ENCODE results near the gene PNMT.

Gene PNMT

GRCh38 chr17:39634384-39634871, 33.8 kb upstream of the PNMT start:
- no peak for DNase-seq

- DNase-seq, result no peak
Observed at GRCh38 chr17:39635614-39636176, 32.6 kb upstream of the PNMT start.

GRCh38 chr17:39636587-39636926, 31.7 kb upstream of the PNMT start:
- no peak for DNase-seq

- DNase-seq, result peak; percentile 87
Observed at GRCh38 chr17:39636927-39637736, 31.1 kb upstream of the PNMT start, which contains the start of gene STARD3. Gene STARD3 (plus strand): TSS chr17:39637144. CDS start chr17:39653532, 16,388 bp downstream.

- DNase-seq, result no peak
Observed at GRCh38 chr17:39638317-39638716, 29.9 kb upstream of the PNMT start.

GRCh38 chr17:39639043-39639442, 29.2 kb upstream of the PNMT start:
- DNase-seq, result no peak

GRCh38 chr17:39639566-39640458, 28.4 kb upstream of the PNMT start:
- DNase-seq, result no peak

GRCh38 chr17:39640591-39641031, 27.6 kb upstream of the PNMT start:
- no peak for DNase-seq

- no peak for DNase-seq
Observed at GRCh38 chr17:39641097-39641496, 27.2 kb upstream of the PNMT start.

- DNase-seq, result no peak
Observed at GRCh38 chr17:39641883-39642282, 26.4 kb upstream of the PNMT start.

GRCh38 chr17:39642291-39643074, 25.8 kb upstream of the PNMT start:
- DNase-seq, result no peak

- no peak for DNase-seq
Observed at GRCh38 chr17:39643271-39643670, 25.0 kb upstream of the PNMT start.

GRCh38 chr17:39647256-39647655, 21.0 kb upstream of the PNMT start:
- DNase-seq, result no peak

GRCh38 chr17:39648616-39649366, 19.5 kb upstream of the PNMT start:
- DNase-seq, result no peak

GRCh38 chr17:39650121-39650579, 18.1 kb upstream of the PNMT start:
- no peak for DNase-seq

GRCh38 chr17:39651923-39652586, 16.2 kb upstream of the PNMT start:
- DNase-seq, result no peak

- no peak for DNase-seq
Observed at GRCh38 chr17:39652587-39653315, 15.5 kb upstream of the PNMT start.

GRCh38 chr17:39653316-39653661, 15.0 kb upstream of the PNMT start:
- no peak for DNase-seq

GRCh38 chr17:39653662-39654331, 14.5 kb upstream of the PNMT start:
- peak; percentile 65 for DNase-seq

GRCh38 chr17:39655105-39655504, 13.1 kb upstream of the PNMT start:
- DNase-seq, result no peak

Data from activated effector memory CD4-positive, alpha-beta T cell treated with Interleukin-2 at 50 U/mL for 16 hours (primary cell).